OCI-LY7 (cell line): ENCODE measurements around the gene OTOG.

ENCODE experiments used
- EZH2phosphoT487 ChIP-seq: fragments of 200-600 bp; sonication (generic); IDR thresholded peaks from 2 replicates; pipeline ENCODE4 v1.6.1; 2018; ENCODE audit warnings: low read depth, borderline replicate concordance, mild to moderate bottlenecking, mixed run types, antibody characterized with exemption, low read length, moderate library complexity, mixed read lengths
- TF ChIP-seq, protein P1 (sequence below): fragments of 200-600 bp; sonication (generic); conservative IDR thresholded peaks from 2 replicates; pipeline ENCODE4 v1.5.1; 2014; ENCODE audit warnings: mild to moderate bottlenecking, antibody characterized with exemption, low read length, moderate library complexity, mixed read lengths

DNA sequence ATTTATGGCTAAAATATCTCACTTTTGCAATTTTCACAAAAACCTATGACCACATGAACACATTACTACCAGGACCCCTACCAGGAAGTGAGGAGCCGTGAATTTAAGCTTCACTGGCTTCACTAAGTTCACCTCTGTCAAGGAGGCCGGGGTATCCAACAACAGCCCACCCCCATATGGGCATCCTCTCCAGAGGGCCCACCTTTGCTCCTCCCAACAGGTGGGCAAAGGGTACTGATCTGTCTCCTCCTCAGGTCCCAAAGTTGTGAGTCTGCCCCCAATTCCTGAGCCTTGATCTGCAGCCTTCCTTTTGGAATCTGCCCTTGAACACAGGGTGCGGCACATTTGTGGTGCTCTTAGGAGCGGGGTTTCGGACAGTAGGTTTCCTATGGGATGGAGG, 66.9 kb downstream of the OTOG start:
- TF ChIP-seq, protein P1, sequence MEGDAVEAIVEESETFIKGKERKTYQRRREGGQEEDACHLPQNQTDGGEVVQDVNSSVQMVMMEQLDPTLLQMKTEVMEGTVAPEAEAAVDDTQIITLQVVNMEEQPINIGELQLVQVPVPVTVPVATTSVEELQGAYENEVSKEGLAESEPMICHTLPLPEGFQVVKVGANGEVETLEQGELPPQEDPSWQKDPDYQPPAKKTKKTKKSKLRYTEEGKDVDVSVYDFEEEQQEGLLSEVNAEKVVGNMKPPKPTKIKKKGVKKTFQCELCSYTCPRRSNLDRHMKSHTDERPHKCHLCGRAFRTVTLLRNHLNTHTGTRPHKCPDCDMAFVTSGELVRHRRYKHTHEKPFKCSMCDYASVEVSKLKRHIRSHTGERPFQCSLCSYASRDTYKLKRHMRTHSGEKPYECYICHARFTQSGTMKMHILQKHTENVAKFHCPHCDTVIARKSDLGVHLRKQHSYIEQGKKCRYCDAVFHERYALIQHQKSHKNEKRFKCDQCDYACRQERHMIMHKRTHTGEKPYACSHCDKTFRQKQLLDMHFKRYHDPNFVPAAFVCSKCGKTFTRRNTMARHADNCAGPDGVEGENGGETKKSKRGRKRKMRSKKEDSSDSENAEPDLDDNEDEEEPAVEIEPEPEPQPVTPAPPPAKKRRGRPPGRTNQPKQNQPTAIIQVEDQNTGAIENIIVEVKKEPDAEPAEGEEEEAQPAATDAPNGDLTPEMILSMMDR, result no peak
- no peak for TF ChIP-seq EZH2phosphoT487
